HEK293T (cell line): ENCODE results near the gene PERM1.
A peak's percentile ranks its signal among the peaks of the same experiment; 100 is the strongest.

Experiments used
- CTCF ChIA-PET: fragments of 350-600 bp; formaldehyde crosslinking; extraction: SDS; loops from one replicate; lab custom pipeline; 2021; ENCODE audit warnings: antibody characterized with exemption, inconsistent platforms; lab: Yijun Ruan, JAX
- POLR2A ChIA-PET: fragments of 350-600 bp; formaldehyde crosslinking; extraction: SDS; loops from one replicate; lab custom pipeline; 2020; ENCODE audit warnings: antibody characterized with exemption, inconsistent platforms; lab: Yijun Ruan, JAX
- DNase-seq: peaks from one replicate; pipeline ENCODE4 v3.0.0; 2012; ENCODE audit warnings: mixed read lengths; ENCODE audit errors: extremely low spot score
- ARNT ChIP-seq: fragments of 450-650 bp; IDR thresholded peaks from 2 replicates; pipeline ENCODE4 v1.6.1; 2017; ENCODE audit warnings: mild to moderate bottlenecking
- BHLHE40 ChIP-seq: fragments of 450-650 bp; IDR thresholded peaks from 2 replicates; pipeline ENCODE4 v1.6.1; 2016; ENCODE audit warnings: mild to moderate bottlenecking, moderate library complexity, borderline replicate concordance
- CTBP1 ChIP-seq: fragments of 450-650 bp; IDR thresholded peaks from 2 replicates; pipeline ENCODE4 v1.6.1; 2016; ENCODE audit warnings: borderline replicate concordance
- ELF4 ChIP-seq: fragments of 450-650 bp; IDR thresholded peaks from 2 replicates; pipeline ENCODE4 v1.6.1; 2017; ENCODE audit warnings: antibody characterized with exemption
- FOXA1 ChIP-seq: fragments of 450-650 bp; IDR thresholded peaks from 2 replicates; pipeline ENCODE4 v1.6.1; 2016; ENCODE audit warnings: mild to moderate bottlenecking
- FOXK2 ChIP-seq: fragments of 450-650 bp; IDR thresholded peaks from 2 replicates; pipeline ENCODE4 v1.6.1; 2016; ENCODE audit warnings: mild to moderate bottlenecking
- FOXM1 ChIP-seq: fragments of 450-650 bp; IDR thresholded peaks from 2 replicates; pipeline ENCODE4 v1.6.1; 2017; ENCODE audit warnings: mild to moderate bottlenecking, borderline replicate concordance
- HDGF ChIP-seq: fragments of 450-650 bp; IDR thresholded peaks from 2 replicates; pipeline ENCODE4 v1.6.1; 2017; ENCODE audit warnings: antibody characterized with exemption, borderline replicate concordance
- L3MBTL2 ChIP-seq: fragments of 450-650 bp; conservative IDR thresholded peaks from 2 replicates; pipeline ENCODE4 v1.6.1; 2016; ENCODE audit warnings: mild to moderate bottlenecking
- LEF1 ChIP-seq: fragments of 450-650 bp; IDR thresholded peaks from 2 replicates; pipeline ENCODE4 v1.6.1; 2017; ENCODE audit warnings: mild to moderate bottlenecking, borderline replicate concordance
- NFRKB ChIP-seq: fragments of 450-650 bp; IDR thresholded peaks from 2 replicates; pipeline ENCODE4 v1.6.1; 2016; ENCODE audit warnings: mild to moderate bottlenecking, moderate library complexity
- SP1 ChIP-seq: fragments of 450-650 bp; IDR thresholded peaks from 2 replicates; pipeline ENCODE4 v1.6.1; 2017
- SUZ12 ChIP-seq: fragments of 450-650 bp; IDR thresholded peaks from 2 replicates; pipeline ENCODE4 v1.6.1; 2016; ENCODE audit warnings: mild to moderate bottlenecking
- TARDBP ChIP-seq: fragments of 450-650 bp; IDR thresholded peaks from 2 replicates; pipeline ENCODE4 v1.6.1; 2016
- ZNF384 ChIP-seq: fragments of 450-650 bp; IDR thresholded peaks from 2 replicates; pipeline ENCODE4 v1.6.1; 2016
- TF ChIP-seq, protein P1 (sequence below): fragments of 450-650 bp; IDR thresholded peaks from 2 replicates; pipeline ENCODE4 v1.6.1; 2016

PERM1 gene

DNA sequence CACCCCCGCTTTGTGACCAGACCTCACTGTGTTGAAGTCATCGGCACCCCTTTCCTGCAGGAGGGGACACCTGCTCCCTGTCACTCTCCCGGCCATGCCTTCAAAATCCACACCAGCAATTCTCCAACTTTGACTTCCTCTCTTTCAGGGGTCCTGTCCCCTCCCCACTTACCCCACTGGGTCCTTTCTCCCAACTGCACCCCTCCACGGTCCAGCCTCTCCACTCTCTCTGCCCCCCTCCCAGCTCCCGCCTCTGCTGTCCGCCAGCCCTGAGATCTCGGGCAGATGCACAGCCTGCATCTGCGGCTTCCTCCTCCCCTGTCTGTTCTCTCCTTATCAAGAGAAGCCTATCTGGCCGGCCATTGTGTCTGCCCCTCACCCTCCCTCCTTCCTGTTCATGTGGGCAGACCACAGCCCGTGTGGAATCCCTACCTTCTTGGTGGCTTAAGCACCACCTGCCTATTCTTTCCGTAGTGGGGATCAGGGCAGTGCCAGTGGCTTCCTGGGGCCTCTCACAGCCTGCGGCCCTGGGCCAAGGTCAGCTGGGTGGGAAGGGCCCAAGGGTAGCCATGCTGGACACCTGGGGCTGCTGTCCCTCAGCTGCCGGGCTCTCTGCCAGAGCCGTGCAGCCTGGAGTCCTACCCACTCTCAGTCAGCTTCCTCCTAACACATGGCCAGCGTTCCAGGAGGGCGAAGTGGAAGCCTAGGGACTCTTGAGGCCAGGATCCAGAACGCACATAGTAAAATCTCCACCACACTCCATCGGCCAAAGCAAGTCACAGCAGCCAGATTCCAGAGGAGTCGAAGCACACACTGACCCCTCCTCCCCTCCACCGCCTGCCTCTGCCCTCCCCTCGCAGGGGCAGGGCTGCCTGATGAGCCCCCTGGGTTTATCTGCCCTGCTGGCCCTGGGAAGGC, 23.1 kb upstream of the PERM1 start:
- CTCF ChIA-PET, result no interaction called here
- TF ChIP-seq FOXM1 (no peak), HDGF (no peak), TARDBP (no peak), LEF1 (no peak), FOXK2 (no peak), ELF4 (no peak), FOXA1 (no peak), NFRKB (no peak), SP1 (no peak), ARNT (no peak)
- TF ChIP-seq, protein P1, sequence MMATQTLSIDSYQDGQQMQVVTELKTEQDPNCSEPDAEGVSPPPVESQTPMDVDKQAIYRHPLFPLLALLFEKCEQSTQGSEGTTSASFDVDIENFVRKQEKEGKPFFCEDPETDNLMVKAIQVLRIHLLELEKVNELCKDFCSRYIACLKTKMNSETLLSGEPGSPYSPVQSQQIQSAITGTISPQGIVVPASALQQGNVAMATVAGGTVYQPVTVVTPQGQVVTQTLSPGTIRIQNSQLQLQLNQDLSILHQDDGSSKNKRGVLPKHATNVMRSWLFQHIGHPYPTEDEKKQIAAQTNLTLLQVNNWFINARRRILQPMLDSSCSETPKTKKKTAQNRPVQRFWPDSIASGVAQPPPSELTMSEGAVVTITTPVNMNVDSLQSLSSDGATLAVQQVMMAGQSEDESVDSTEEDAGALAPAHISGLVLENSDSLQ, result no peak
- POLR2A ChIA-PET, result no interaction called here
- no peak for DNase-seq

DNA sequence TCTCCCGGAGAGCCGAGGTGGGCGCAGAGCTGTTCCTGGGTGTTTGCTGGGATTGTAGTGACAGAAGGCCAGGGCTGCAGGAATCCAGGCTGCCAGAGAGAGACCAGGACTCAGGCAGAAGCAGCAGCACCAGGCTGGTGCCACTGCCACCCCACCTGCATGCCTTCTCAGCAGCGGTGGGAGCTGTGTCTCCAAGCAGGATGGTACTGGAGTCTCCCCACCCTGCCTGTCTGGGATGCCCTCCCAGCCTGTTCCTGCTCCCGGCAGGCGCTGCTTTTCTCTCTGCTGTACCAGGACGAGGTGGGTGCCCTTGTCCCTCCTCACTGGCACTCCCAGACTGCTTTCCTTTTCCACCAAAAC, 22.5 kb upstream of the PERM1 start:
- TF ChIP-seq BHLHE40 (no peak), ZNF384 (no peak), ELF4 (no peak), L3MBTL2 (no peak), NFRKB (no peak), FOXK2 (no peak), FOXM1 (no peak), TARDBP (no peak), FOXA1 (no peak), SUZ12 (no peak), LEF1 (no peak), HDGF (no peak)
- TF ChIP-seq, protein P1, result no peak
- ChIA-PET POLR2A (no interaction called here), CTCF (no interaction called here)
- DNase-seq, result no peak

DNA sequence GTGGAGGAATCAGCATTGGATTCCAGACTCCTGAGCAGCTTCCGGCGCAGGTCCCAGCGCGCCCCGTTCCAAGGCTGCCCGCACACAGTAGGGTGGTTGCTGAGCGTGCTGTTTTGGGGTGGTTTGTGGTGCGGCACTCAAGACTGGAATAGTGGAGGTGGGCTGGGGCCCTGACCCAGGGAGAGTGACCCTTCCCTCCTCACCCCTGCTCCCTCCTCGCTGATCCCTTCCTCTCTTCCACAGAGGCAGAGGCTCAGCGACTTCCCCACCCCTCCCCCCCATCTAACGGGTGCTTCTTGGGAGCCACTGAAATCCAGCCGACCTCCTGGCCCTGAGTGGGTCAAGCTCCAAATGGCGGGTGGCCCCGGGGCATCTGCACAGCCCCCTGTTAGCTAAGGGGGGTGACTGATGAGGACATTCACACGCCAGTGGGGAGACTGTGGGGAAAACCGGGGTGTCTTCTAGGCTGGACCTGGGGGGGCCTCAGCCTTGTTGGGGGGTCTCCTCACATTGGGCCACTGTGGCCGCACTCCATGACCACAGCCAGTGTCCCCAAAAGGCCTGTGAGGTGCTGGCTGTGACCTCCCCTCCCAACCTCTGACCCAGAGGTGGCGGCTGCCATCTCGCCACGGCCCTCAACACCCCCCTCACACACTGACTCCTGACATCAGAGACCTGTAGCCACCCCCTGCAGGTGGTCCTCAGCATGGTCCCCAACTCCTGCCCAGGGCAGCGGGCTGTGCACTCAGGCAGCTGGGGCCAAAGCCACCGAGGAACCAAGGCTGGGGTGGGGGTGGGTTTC, 21.9 kb upstream of the PERM1 start:
- POLR2A ChIA-PET, result interaction anchor here (0.9 kb wide), 1 partner anchor 10 kb away, joined by 4 read pairs; the partner anchor contains the start of gene ISG15
- CTCF ChIA-PET, result no interaction called here
- TF ChIP-seq FOXA1 (no peak), CTBP1 (no peak)
- no peak for DNase-seq

DNA sequence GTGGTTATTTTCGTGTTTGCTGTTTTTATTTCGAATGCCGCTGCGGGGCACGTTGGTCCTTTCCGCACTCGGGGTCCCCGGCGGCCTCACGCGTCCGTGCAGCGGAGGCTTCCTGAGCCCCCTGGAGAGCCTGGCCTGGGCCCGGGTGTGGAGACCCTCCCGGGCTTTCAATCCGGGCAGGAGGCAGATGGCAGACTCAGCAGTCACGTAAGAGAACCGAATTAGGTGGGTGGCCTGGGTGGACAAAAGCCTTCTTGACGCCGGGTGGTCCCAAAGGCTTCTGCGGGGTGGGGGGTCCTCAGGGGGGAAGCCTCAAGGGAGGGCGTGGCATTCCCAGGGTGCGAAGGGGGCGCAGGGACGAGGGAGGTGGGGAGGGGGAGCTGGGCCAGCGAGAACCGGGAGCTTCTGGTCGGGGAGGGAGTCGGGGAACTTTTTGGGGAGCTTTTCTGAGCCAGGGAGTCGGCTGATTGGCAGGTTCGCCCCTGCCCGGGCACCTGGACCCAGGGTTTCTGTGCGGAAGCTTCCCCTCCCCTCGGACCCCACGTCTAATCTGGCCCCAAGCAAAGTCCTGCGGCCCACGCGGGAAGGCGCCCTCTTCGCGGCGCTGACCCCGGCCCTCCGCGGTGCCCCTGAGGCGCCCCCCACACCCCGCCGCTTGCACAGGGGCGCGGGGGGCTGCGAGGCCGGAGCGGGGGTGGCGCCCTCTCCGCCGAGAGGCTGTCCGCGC, 19.3 kb upstream of the PERM1 start:
- ChIA-PET POLR2A (interaction anchor here (0.9 to 2.6 kb wide), 9 partner anchors 12 to 78 kb away, joined by 3 to 12 read pairs (median 5); partner anchors contain the start of genes ISG15 and PERM1), CTCF (interaction anchor here (0.6 to 1.0 kb wide), 2 partner anchors 17 to 57 kb away, joined by 3 read pairs; no protein-coding TSS in a partner anchor)
- TF ChIP-seq ARNT, result 0 out of 2 replicates have a peak, but pooled peaks have one; percentile 1
- no peak for TF ChIP-seq FOXA1
- TF ChIP-seq L3MBTL2, result peak; percentile 50; the same call in 1 of the 2 replicates
- TF ChIP-seq CTBP1, result no peak
- TF ChIP-seq, protein P1, result peak; percentile 59
- no peak for TF ChIP-seq SP1
- no peak for TF ChIP-seq NFRKB
- no peak for DNase-seq

DNA sequence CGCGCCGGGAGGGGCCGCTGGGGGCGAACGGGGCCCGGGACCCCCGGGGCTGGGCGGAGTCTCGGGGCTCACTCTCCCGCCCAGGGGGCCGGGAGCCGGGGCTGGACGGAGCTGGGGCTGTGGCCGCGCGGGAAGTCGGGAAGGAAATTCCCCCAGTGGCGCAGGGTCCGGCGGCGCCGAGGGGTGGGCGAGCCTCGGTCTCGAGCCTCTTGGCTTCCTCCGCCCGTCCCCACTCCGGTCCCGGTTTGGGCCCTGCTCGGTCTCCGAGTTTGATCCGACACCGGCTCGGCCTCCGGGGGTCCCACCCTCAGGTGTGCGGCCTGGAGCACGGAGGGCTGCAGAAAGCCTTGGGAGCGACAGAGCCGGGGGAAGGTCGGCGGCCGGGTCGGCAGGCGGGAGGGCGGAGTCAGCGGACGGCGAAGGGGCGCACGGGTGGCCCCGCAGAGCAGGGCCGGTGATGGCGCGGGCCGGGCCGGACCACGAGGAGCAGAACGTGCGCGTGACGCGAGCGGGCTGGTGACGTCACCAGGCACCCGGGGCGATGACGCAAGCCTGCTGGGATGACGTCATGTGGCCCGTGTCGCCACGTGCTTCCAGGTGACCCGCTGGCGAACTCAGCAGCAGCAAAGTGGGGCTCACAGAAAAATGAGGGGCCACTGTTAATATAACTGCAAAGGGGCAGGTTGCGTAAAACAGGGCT, 18.6 kb upstream of the PERM1 start:
- ChIA-PET POLR2A (interaction anchor here (0.6 to 2.6 kb wide), 12 partner anchors 13 to 79 kb away, joined by 3 to 9 read pairs (median 4); partner anchors contain the start of genes AGRN, ISG15 and PERM1), CTCF (interaction anchor here (0.6 to 1.0 kb wide), 2 partner anchors 16 to 58 kb away, joined by 3 read pairs; no protein-coding TSS in a partner anchor)
- peak; percentile 88 for DNase-seq
- peak; percentile 62; the same call in 1 of the 2 replicates for TF ChIP-seq ARNT
- 0 out of 2 replicates have a peak, but pooled peaks have one; percentile 25 for TF ChIP-seq ELF4
- TF ChIP-seq SUZ12, result no peak
- no peak for TF ChIP-seq SP1
- TF ChIP-seq NFRKB, result no peak
- TF ChIP-seq L3MBTL2, result peak; percentile 92
- no peak for TF ChIP-seq FOXM1
- TF ChIP-seq, protein P1, result no peak
- peak; percentile 88 for TF ChIP-seq CTBP1
- no peak for TF ChIP-seq BHLHE40
- TF ChIP-seq ZNF384, result no peak
- peak; percentile 95 for TF ChIP-seq TARDBP
- TF ChIP-seq FOXA1, result no peak
- no peak for TF ChIP-seq HDGF
- TF ChIP-seq FOXK2, result no peak
- peak; percentile 90 for TF ChIP-seq LEF1
